Effector memory CD4-positive, alpha-beta T cell (primary cell): ENCODE data around the gene UBAP2.

Experiments
- DNase-seq, 3 donors: peaks; one replicate each; pipeline ENCODE4 v3.0.0-alpha.2; 2020
- H3K27ac ChIP-seq: 2 replicates; pipeline ENCODE4 v1.7.0; 2013; ENCODE audit warnings: mild to moderate bottlenecking, low read length, moderate library complexity; ENCODE audit not compliant: insufficient read depth, poor library complexity, severe bottlenecking
- H3K27me3 ChIP-seq: replicated peaks from 2 replicates; pipeline ENCODE4 v1.7.0; 2013; ENCODE audit warnings: mild to moderate bottlenecking, low read length; ENCODE audit not compliant: insufficient read depth, control insufficient read depth, poor library complexity, severe bottlenecking
- H3K36me3 ChIP-seq: 2 replicates; pipeline ENCODE4 v1.7.0; 2013; ENCODE audit warnings: mild to moderate bottlenecking, low read length, moderate library complexity; ENCODE audit not compliant: control insufficient read depth, insufficient read depth
- H3K4me1 ChIP-seq: 2 replicates; pipeline ENCODE4 v1.7.0; 2013; ENCODE audit warnings: low read length, mild to moderate bottlenecking; ENCODE audit not compliant: control insufficient read depth, insufficient read depth, poor library complexity, severe bottlenecking
- H3K4me3 ChIP-seq: 2 replicates; pipeline ENCODE4 v1.7.0; 2013; ENCODE audit warnings: low read length, low read depth, mild to moderate bottlenecking; ENCODE audit not compliant: insufficient read depth, poor library complexity, severe bottlenecking
- H3K9me3 ChIP-seq: 2 replicates; pipeline ENCODE4 v1.7.0; 2013; ENCODE audit warnings: mild to moderate bottlenecking, low read length, moderate library complexity; ENCODE audit not compliant: control insufficient read depth

Gene UBAP2

DNA sequence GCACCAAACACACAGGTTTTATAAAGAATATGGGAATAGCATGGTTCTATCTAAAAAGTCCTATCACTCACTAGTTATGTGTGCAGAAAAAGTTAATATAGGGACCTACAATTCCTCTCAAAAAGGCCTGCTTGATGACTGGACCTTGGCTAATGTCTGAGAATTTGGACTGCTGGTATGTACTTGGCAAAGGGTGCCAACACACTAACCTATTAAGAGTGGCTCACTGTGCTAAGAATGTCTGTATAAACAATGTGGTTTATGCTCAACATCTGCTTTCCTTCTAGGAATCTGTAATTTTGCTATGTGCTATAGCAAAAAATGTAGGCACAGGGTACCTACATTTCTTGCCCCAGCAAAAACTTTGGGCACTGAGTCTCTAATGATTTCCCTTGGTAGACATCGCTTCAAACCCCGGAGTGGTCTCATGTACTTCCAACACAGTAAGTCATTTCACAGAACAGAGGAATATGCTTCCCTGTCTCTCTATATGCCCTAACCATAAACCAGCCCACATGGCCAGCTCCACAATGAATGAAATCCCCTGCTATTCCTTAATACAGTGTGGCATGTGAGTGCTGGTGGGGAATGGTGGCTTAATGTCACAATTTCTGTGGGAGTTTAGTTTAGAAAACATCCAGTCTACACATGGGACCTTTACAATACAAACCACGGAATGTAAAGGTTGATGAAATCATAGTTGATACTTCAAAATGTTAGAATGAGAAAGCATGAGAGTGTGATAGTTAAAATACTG, 101.7 kb downstream of the UBAP2 start:
- Histone ChIP-seq H3K36me3 (peaks cover 46% of the 10 kb centered on the region), H3K4me1 (no peaks in the 10 kb centered on the region), H3K4me3 (no peak overlapping the region), H3K27me3 (no peaks in the 10 kb centered on the region), H3K27ac (no peak overlapping the region), H3K9me3 (no peaks in the 10 kb centered on the region)
- DNase-seq: no peak

GRCh38 chr9:33943389-33943788, 105.3 kb downstream of the UBAP2 start:
- Histone ChIP-seq H3K27ac (no peak overlapping the region), H3K27me3 (no peaks in the 10 kb centered on the region), H3K4me1 (no peaks in the 10 kb centered on the region), H3K4me3 (no peak overlapping the region), H3K9me3 (no peaks in the 10 kb centered on the region), H3K36me3 (peaks cover 36% of the 10 kb centered on the region)
- no peak for DNase-seq

GRCh38 chr9:33942471-33943083, 106.1 kb downstream of the UBAP2 start:
- no peaks in the 10 kb centered on the region for H3K4me1 ChIP-seq
- H3K4me3 ChIP-seq: no peak overlapping the region
- no peaks in the 10 kb centered on the region for H3K9me3 ChIP-seq
- no peaks in the 10 kb centered on the region for H3K27me3 ChIP-seq
- no peak overlapping the region for H3K27ac ChIP-seq
- DNase-seq: no peak
- peaks cover 29% of the 10 kb centered on the region for H3K36me3 ChIP-seq

GRCh38 chr9:33939924-33940874, 108.5 kb downstream of the UBAP2 start:
- Histone ChIP-seq H3K4me3 (no peak overlapping the region), H3K36me3 (peaks cover 30% of the 10 kb centered on the region), H3K4me1 (no peaks in the 10 kb centered on the region), H3K27me3 (no peaks in the 10 kb centered on the region), H3K9me3 (no peaks in the 10 kb centered on the region), H3K27ac (no peak overlapping the region)
- DNase-seq: no peak

DNA sequence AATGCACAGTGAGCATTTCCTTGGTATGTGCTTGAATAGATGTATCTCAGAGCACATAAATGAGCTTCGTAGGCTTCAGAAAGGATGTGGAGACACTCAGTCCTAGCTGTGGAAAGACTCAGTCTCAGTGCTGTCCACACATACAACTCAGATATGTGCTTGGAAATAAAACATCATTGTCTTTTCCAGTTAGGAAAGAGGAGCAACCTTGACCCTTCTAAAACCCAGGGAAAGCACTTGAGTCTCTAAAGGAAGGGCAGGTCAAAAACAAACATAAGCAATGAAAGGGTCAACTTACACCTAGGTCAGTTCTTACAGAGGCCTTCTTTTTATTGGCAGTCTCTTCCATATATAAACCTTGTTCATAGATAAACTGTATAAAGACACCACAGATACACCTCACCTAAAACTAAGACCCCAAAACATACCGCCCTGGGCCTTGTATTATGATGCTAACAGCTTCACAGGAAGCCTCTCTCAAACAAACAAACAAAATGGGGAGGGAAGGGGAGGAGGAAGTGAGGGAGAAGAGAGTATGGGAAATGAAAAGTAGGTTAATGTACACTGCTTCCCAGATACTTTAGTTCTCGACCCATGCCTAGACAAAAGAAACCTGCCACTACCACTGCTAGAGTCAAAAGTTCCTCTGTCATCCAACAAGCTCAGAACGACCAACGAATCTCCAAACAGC, 114.4 kb downstream of the UBAP2 start:
- H3K36me3 ChIP-seq: peaks cover 55% of the 10 kb centered on the region
- no peaks in the 10 kb centered on the region for H3K9me3 ChIP-seq
- no peaks in the 10 kb centered on the region for H3K27me3 ChIP-seq
- H3K4me3 ChIP-seq: no peak overlapping the region
- DNase-seq: no peak
- no peak overlapping the region for H3K27ac ChIP-seq
- no peaks in the 10 kb centered on the region for H3K4me1 ChIP-seq

- DNase-seq: no peak
- H3K4me1 ChIP-seq: no peaks in the 10 kb centered on the region
- H3K36me3 ChIP-seq: peaks cover 74% of the 10 kb centered on the region
- H3K4me3 ChIP-seq: no peak overlapping the region
- no peaks in the 10 kb centered on the region for H3K27me3 ChIP-seq
- no peak overlapping the region for H3K27ac ChIP-seq
- no peaks in the 10 kb centered on the region for H3K9me3 ChIP-seq
These were observed 116.4 kb downstream of the UBAP2 start for GRCh38 chr9:33932078-33932807.

GRCh38 chr9:33931326-33931725, 117.4 kb downstream of the UBAP2 start:
- peaks cover 83% of the 10 kb centered on the region for H3K36me3 ChIP-seq
- no peaks in the 10 kb centered on the region for H3K4me1 ChIP-seq
- no peaks in the 10 kb centered on the region for H3K9me3 ChIP-seq
- no peak overlapping the region for H3K27ac ChIP-seq
- no peaks in the 10 kb centered on the region for H3K27me3 ChIP-seq
- no peak for DNase-seq
- H3K4me3 ChIP-seq: no peak overlapping the region

- no peak for DNase-seq
- Histone ChIP-seq H3K4me1 (no peaks in the 10 kb centered on the region), H3K36me3 (peaks cover 77% of the 10 kb centered on the region), H3K27ac (no peak overlapping the region), H3K27me3 (no peaks in the 10 kb centered on the region), H3K4me3 (no peak overlapping the region), H3K9me3 (no peaks in the 10 kb centered on the region)
These were observed 121.0 kb downstream of the UBAP2 start for GRCh38 chr9:33927694-33928093.

GRCh38 chr9:33926746-33927485, 121.8 kb downstream of the UBAP2 start:
- Histone ChIP-seq H3K27ac (no peak overlapping the region), H3K36me3 (peaks cover 77% of the 10 kb centered on the region), H3K27me3 (no peaks in the 10 kb centered on the region), H3K9me3 (no peaks in the 10 kb centered on the region), H3K4me3 (no peak overlapping the region), H3K4me1 (no peaks in the 10 kb centered on the region)
- DNase-seq: no peak
